GM06990 (cell line): ENCODE results near the gene TLX2.

Experiments
- DNase-seq: peaks from one replicate; pipeline ENCODE4 v3.0.0-alpha.2; 2011; ENCODE audit not compliant: insufficient read length; ENCODE audit errors: extremely low read depth
- H3K27me3 ChIP-seq: replicated peaks from 2 replicates; pipeline ENCODE4 v1.6.0; 2011; ENCODE audit warnings: low read length; ENCODE audit not compliant: control insufficient read depth, insufficient read depth
- H3K36me3 ChIP-seq: 2 replicates; pipeline ENCODE4 v1.5.1; 2011; ENCODE audit warnings: low read length; ENCODE audit not compliant: control insufficient read depth, insufficient read depth
- H3K4me3 ChIP-seq: replicated peaks from 2 replicates; pipeline ENCODE4 v1.5.1; 2011; ENCODE audit warnings: low read depth, mild to moderate bottlenecking, control low read depth, low read length
- CTCF ChIP-seq: IDR thresholded peaks from 2 replicates; pipeline ENCODE4 v1.5.1; 2011; ENCODE audit warnings: low read length, control low read depth, mild to moderate bottlenecking, inconsistent platforms; ENCODE audit not compliant: insufficient read depth, poor library complexity, severe bottlenecking

TLX2 gene

DNA sequence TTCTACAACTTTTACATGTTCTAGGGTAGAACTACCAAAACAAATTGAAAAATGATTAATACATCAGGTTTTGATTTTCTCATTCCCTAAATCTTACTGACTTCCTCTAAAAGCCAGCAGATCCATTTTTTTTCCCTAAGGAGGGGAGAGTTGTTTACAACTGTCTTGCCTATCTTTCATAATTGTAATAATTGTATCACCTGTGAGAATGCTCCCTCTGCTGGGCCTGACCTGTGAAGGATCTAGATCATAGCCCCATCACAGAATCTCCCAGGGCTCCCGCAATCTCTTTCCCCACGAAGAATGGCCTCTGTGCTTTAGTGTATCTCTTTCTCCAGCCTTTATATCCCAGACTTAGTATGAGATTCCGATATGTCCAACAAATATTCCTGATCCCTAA is 30.4 kb downstream of the TLX2 start:
- TF ChIP-seq CTCF = peak; percentile 33
- no peaks in the 10 kb centered on the region for H3K27me3 ChIP-seq
- no peak overlapping the region for H3K4me3 ChIP-seq
- DNase-seq = no peak
- H3K36me3 ChIP-seq = peaks cover 4% of the 10 kb centered on the region

- no peak for TF ChIP-seq CTCF
- no peaks in the 10 kb centered on the region; the same call in none of the 2 replicates for H3K36me3 ChIP-seq
- no peak for DNase-seq
- H3K27me3 ChIP-seq = no peaks in the 10 kb centered on the region
- H3K4me3 ChIP-seq = no peak overlapping the region
Observed at GRCh38 chr2:74546004-74546403, 31.8 kb downstream of the TLX2 start.

GRCh38 chr2:74548285-74548899 is 34.1 kb downstream of the TLX2 start:
- Histone ChIP-seq H3K27me3 (no peaks in the 10 kb centered on the region), H3K36me3 (no peaks in the 10 kb centered on the region; the same call in none of the 2 replicates), H3K4me3 (peak overlapping the region; percentile 83)
- no peak for DNase-seq
- TF ChIP-seq CTCF = no peak

- no peak for TF ChIP-seq CTCF
- H3K36me3 ChIP-seq = no peaks in the 10 kb centered on the region; the same call in none of the 2 replicates
- peak overlapping the region; percentile 83 for H3K4me3 ChIP-seq
- H3K27me3 ChIP-seq = no peaks in the 10 kb centered on the region
- peak; percentile 65 for DNase-seq
Observed at GRCh38 chr2:74548900-74549826, 34.9 kb downstream of the TLX2 start.

GRCh38 chr2:74550231-74550630 is 36.0 kb downstream of the TLX2 start:
- H3K36me3 ChIP-seq = no peaks in the 10 kb centered on the region; the same call in none of the 2 replicates
- TF ChIP-seq CTCF = no peak
- H3K27me3 ChIP-seq = no peaks in the 10 kb centered on the region
- DNase-seq = no peak
- H3K4me3 ChIP-seq = peak overlapping the region; percentile 83
